Measurements from ENCODE around the gene PPP1R26. TPM values are rescaled to one million over a fixed set of nuclear protein-coding genes. Genes with fewer than 3 reads are reported as not detected.
"Not testable (repeated sequence)": the region's sequence is repeated elsewhere in the genome, so short reads cannot be mapped to it uniquely, and the experiment has no call there.

Gene PPP1R26
- total and polyA plus RNA-seq, 9 of the 15 experiments (the other 6 are each of a cell fraction or from before 2014, with no cell fraction given), result 0.77 to 26.8 (median 9.3) TPM

DNA sequence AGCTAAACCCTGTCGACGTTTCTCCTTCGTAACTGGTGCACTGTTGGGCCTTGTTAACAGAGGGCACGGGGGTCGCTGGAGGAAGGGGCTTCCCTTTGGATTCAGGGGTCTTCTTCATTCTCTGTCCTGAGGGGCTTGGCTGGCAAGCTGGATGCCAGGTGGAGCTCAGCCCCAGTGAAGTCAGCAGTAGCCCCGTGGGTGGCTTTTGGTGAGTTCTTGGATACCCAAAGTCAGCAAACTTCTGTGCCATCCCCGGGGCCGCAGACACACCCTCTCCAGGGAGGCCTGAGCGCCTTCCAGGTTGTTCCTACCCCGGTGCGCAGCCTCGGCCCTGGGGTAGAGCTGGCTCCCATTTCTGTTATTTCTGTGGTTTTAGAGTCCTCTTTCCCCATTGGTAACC, 54.1 kb downstream of the PPP1R26 start:
- H3K79me2 ChIP-seq (ENCODE audit: control insufficient read depth, insufficient read depth, low read length), result no peaks in the 10 kb centered on the region
- no peak overlapping the region for H3K4me3 ChIP-seq
- BruUV-seq (replicated peaks), result no TSS peak
- no peak for FAIRE-seq
- H3K9me3 ChIP-seq (replicated peaks; ENCODE audit: control insufficient read depth, insufficient read depth, low read depth, low read length), result no peaks in the 10 kb centered on the region
- in situ Hi-C loops (cut with MboI) (no loop called here), intact Hi-C loops (cut with micrococcal nuclease) (no loop called here)
- H4K20me1 ChIP-seq (replicated peaks; ENCODE audit: control insufficient read depth, insufficient read depth, low read length), result no peaks in the 10 kb centered on the region
- CTCF ChIA-PET (ENCODE audit: low intra/inter-chr PET ratio), result no interaction called here
- H3K4me1 ChIP-seq (replicated peaks in 1 of 2; ENCODE audit: control insufficient read depth in 2 of 2, insufficient read depth in 2 of 2, low read length in 2 of 2), result no peaks in the 10 kb centered on the region
- POLR2A ChIA-PET, result interaction anchor here (0.6 kb wide), 1 partner anchor 33 kb away, joined by 3 read pairs; no protein-coding TSS in a partner anchor
- H3K9ac ChIP-seq (ENCODE audit: insufficient read depth in 1 of 2, low read depth in 2 of 2, low read length in 2 of 2), result no peak overlapping the region
- no peak for TF ChIP-seq SAFB2 (IDR thresholded peaks at IDR 0.05; ENCODE audit: borderline replicate concordance, low read depth, low read length, severe bottlenecking)
- no peak for TF ChIP-seq FOXP1 (CRISPR knock-in tag; IDR thresholded peaks at IDR 0.05)
- TF ChIP-seq, protein P1, sequence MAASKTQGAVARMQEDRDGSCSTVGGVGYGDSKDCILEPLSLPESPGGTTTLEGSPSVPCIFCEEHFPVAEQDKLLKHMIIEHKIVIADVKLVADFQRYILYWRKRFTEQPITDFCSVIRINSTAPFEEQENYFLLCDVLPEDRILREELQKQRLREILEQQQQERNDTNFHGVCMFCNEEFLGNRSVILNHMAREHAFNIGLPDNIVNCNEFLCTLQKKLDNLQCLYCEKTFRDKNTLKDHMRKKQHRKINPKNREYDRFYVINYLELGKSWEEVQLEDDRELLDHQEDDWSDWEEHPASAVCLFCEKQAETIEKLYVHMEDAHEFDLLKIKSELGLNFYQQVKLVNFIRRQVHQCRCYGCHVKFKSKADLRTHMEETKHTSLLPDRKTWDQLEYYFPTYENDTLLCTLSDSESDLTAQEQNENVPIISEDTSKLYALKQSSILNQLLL (CRISPR knock-in tag; IDR thresholded peaks at IDR 0.05; ENCODE audit: borderline replicate concordance), result no peak
- no peak for TF ChIP-seq OTX1 (CRISPR knock-in tag; IDR thresholded peaks at IDR 0.05)
- no peak for TF ChIP-seq MTA3 (IDR thresholded peaks at IDR 0.05; ENCODE audit: borderline replicate concordance)
- no peak for TF ChIP-seq ZNF3 (CRISPR knock-in tag; IDR thresholded peaks at IDR 0.05)
- peak; percentile 31; the same call in 1 of the 3 replicates for ATAC-seq
- H2AFZ ChIP-seq (ENCODE audit: low read depth, low read length), result no peak overlapping the region
- H3K27me3 ChIP-seq (ENCODE audit: control insufficient read depth in 2 of 2, insufficient read depth in 2 of 2, low read length in 2 of 2), result peaks cover 10 to 33% of the 10 kb centered on the region in 2 experiments; a peak in 3 of 5 replicates
- H3K36me3 ChIP-seq (ENCODE audit: control insufficient read depth, insufficient read depth, low read length), result no peaks in the 10 kb centered on the region
- no peaks in the 10 kb centered on the region for H3K9me1 ChIP-seq (ENCODE audit: control insufficient read depth, insufficient read depth, low read length)
- no peak overlapping the region for H3K4me2 ChIP-seq (ENCODE audit: insufficient read depth, low read length)
- DNase-seq (ENCODE audit: extremely low read depth in 1 of 4, low spot score in 3 of 4), result no peak
- 18% methylated on average over 12 of the region's 12 CpGs for WGBS (ENCODE audit: insufficient coverage, low coverage, missing lambda C conversion rate)
- no peak overlapping the region for H3K27ac ChIP-seq (ENCODE audit: extremely low read depth, low read depth, low read length)

DNA sequence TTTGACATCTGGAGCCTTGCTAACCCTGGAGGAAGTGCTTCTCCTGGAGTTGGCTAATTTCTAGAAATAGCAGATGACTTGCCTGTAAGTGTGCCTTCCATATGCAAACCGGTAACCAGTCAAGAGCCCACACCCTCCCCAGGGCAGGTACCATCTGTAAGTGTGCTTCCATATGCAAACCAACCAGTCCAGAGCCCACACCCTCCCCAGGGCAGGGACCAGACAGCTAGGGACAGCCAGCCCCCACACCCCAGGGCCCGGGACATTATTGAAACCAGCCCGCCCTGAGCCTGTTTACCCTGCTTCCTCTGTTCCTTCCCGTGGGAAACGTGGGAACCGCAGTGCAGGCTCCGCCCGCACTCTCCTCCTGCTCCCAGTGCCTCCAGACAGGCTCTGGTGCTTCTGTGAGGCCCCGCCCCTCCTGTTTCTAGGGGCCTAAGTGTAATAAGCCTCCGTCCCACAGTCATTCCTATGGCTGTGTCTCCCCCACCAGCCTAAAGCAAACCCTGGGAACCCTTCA, 54.7 kb downstream of the PPP1R26 start:
- H3K4me1 ChIP-seq (replicated peaks in 1 of 2; ENCODE audit: control insufficient read depth in 2 of 2, insufficient read depth in 2 of 2, low read length in 2 of 2); CTCF ChIA-PET (ENCODE audit: low intra/inter-chr PET ratio); H3K36me3 ChIP-seq (ENCODE audit: control insufficient read depth, insufficient read depth, low read length); FAIRE-seq; H4K20me1 ChIP-seq (replicated peaks; ENCODE audit: control insufficient read depth, insufficient read depth, low read length); H3K27ac ChIP-seq (ENCODE audit: extremely low read depth, low read depth, low read length); POLR2A ChIA-PET; DNase-seq (ENCODE audit: extremely low read depth in 1 of 4, low spot score in 3 of 4); H3K79me2 ChIP-seq (ENCODE audit: control insufficient read depth, insufficient read depth, low read length); H3K4me3 ChIP-seq; H2AFZ ChIP-seq (ENCODE audit: low read depth, low read length); H3K9me3 ChIP-seq (replicated peaks; ENCODE audit: control insufficient read depth, insufficient read depth, low read depth, low read length); H3K4me2 ChIP-seq (ENCODE audit: insufficient read depth, low read length); H3K9me1 ChIP-seq (ENCODE audit: control insufficient read depth, insufficient read depth, low read length); H3K9ac ChIP-seq (ENCODE audit: insufficient read depth in 1 of 2, low read depth in 2 of 2, low read length in 2 of 2); BruUV-seq (replicated peaks); in situ Hi-C loops (cut with MboI); intact Hi-C loops (cut with micrococcal nuclease): not testable (repeated sequence)
- peaks cover 13 to 39% of the 10 kb centered on the region in 2 experiments; a peak in 3 of 5 replicates for H3K27me3 ChIP-seq (ENCODE audit: control insufficient read depth in 2 of 2, insufficient read depth in 2 of 2, low read length in 2 of 2)
- 4% methylated on average over 9 of the region's 10 CpGs for WGBS (ENCODE audit: insufficient coverage, low coverage, missing lambda C conversion rate)
- peak; percentile 50 for ATAC-seq

DNA sequence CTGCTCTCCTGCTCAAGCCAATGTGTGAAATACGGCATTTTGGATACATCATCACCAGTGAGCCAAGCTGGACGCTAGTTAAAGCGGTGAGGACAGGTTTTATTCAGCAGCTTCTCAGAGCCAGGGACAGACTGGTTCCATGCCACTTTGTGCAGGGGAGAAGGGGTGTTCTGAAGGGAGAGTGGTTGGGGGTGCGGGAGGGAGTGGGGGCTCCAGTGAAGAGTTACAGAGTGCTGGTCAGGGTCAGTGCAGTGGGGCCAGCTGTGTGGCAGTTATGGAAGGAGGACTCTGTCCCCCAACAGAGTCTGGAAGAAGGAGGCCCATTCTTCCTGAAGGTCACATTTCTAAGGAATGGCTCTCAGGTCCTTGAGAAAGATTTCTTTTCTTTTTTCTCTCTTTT, 55.2 kb downstream of the PPP1R26 start:
- in situ Hi-C loops (cut with MboI); H3K79me2 ChIP-seq (ENCODE audit: control insufficient read depth, insufficient read depth, low read length); H3K4me3 ChIP-seq; H3K27ac ChIP-seq (ENCODE audit: extremely low read depth, low read depth, low read length); POLR2A ChIA-PET; H2AFZ ChIP-seq (ENCODE audit: low read depth, low read length); H3K9me1 ChIP-seq (ENCODE audit: control insufficient read depth, insufficient read depth, low read length); H3K4me1 ChIP-seq (replicated peaks in 1 of 2; ENCODE audit: control insufficient read depth in 2 of 2, insufficient read depth in 2 of 2, low read length in 2 of 2); H3K4me2 ChIP-seq (ENCODE audit: insufficient read depth, low read length); intact Hi-C loops (cut with micrococcal nuclease); BruUV-seq (replicated peaks); H3K9ac ChIP-seq (ENCODE audit: insufficient read depth in 1 of 2, low read depth in 2 of 2, low read length in 2 of 2); ATAC-seq; CTCF ChIA-PET (ENCODE audit: low intra/inter-chr PET ratio); H3K36me3 ChIP-seq (ENCODE audit: control insufficient read depth, insufficient read depth, low read length); H4K20me1 ChIP-seq (replicated peaks; ENCODE audit: control insufficient read depth, insufficient read depth, low read length); H3K9me3 ChIP-seq (replicated peaks; ENCODE audit: control insufficient read depth, insufficient read depth, low read depth, low read length); DNase-seq (ENCODE audit: extremely low read depth in 1 of 4, low spot score in 3 of 4); FAIRE-seq: not testable (repeated sequence)
- WGBS (ENCODE audit: insufficient coverage, low coverage, missing lambda C conversion rate), result 17% methylated on average over 4 of the region's 4 CpGs
- H3K27me3 ChIP-seq (ENCODE audit: control insufficient read depth in 2 of 2, insufficient read depth in 2 of 2, low read length in 2 of 2), result peaks cover 13 to 45% of the 10 kb centered on the region in 2 experiments; a peak in 3 of 5 replicates

Measured in K562 (cell line).